SU-DHL-6 (cell line): ENCODE measurements around the gene ENDOV.
"Not testable (repeated sequence)": the region's sequence is repeated elsewhere in the genome, so short reads cannot be mapped to it uniquely, and the experiment has no call there.

ENCODE experiments used
- EZH2phosphoT487 ChIP-seq: fragments of 200-600 bp; sonication (generic), shearing (Covaris generic); conservative IDR thresholded peaks from 2 replicates; pipeline ENCODE4 v1.6.1; 2018; ENCODE audit warnings: mild to moderate bottlenecking, antibody characterized with exemption, low read length, moderate library complexity, mixed read lengths
- TF ChIP-seq, protein P1 (sequence below): fragments of 200-600 bp; sonication (generic); IDR thresholded peaks from one replicate; pipeline ENCODE4 v1.5.1; 2017; ENCODE audit warnings: antibody characterized with exemption, mild to moderate bottlenecking, low read length, moderate library complexity; ENCODE audit not compliant: insufficient read depth, poor library complexity, severe bottlenecking

DNA sequence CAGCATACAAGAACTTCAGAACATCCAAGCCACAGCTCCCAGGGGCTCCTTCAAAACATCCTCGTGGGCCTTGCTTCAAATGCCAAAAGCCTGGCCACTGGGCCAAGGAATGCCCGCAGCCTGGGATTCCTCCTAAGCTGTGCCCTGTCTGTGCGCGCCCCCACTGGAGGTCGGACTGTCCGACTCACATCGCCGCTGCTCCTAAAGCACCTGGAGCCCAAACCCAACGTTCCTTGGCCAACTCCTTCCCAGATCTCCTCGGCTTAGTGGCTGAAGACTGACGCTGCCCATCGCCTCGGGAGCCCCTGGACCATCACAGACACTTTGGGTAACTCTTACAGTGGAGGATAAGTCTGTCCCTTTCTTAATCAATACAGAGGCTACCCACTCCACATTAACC lies 12.9 kb upstream of the ENDOV start:
- TF ChIP-seq, protein P1, sequence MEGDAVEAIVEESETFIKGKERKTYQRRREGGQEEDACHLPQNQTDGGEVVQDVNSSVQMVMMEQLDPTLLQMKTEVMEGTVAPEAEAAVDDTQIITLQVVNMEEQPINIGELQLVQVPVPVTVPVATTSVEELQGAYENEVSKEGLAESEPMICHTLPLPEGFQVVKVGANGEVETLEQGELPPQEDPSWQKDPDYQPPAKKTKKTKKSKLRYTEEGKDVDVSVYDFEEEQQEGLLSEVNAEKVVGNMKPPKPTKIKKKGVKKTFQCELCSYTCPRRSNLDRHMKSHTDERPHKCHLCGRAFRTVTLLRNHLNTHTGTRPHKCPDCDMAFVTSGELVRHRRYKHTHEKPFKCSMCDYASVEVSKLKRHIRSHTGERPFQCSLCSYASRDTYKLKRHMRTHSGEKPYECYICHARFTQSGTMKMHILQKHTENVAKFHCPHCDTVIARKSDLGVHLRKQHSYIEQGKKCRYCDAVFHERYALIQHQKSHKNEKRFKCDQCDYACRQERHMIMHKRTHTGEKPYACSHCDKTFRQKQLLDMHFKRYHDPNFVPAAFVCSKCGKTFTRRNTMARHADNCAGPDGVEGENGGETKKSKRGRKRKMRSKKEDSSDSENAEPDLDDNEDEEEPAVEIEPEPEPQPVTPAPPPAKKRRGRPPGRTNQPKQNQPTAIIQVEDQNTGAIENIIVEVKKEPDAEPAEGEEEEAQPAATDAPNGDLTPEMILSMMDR, result not testable (repeated sequence)
- not testable (repeated sequence) for TF ChIP-seq EZH2phosphoT487
